A673 (cell line): Measurements from ENCODE around the gene SNED1.

Source experiments
- CTCF ChIP-seq: fragments of 300-800, 200-600 bp; sonication (generic); conservative IDR thresholded peaks from 2 replicates; pipeline ENCODE4 v1.5.1; 2017; ENCODE audit warnings: low read depth, mild to moderate bottlenecking, antibody characterized with exemption, low read length, moderate library complexity, mixed read lengths
- EZH2 ChIP-seq: fragments of 200-600 bp; sonication (generic); IDR thresholded peaks from 2 replicates; pipeline ENCODE4 v1.6.1; 2017; ENCODE audit warnings: borderline replicate concordance, low read depth, mild to moderate bottlenecking, mixed read lengths, antibody characterized with exemption, low read length; ENCODE audit not compliant: poor library complexity, severe bottlenecking

- TF ChIP-seq CTCF (no peak), EZH2 (no peak)
Measured at GRCh38 chr2:241136661-241137260, 138.3 kb downstream of the SNED1 start.
